Adrenal gland (tissue), 12 donors: ENCODE results near the gene ZNF560. TPM values are rescaled to one million over a fixed set of nuclear protein-coding genes. Genes with fewer than 3 reads are reported as not detected.
A peak's percentile ranks its signal among the peaks of the same experiment; 100 is the strongest.

ENCODE experiments used
- DNase-seq, 7 donors: peaks; one replicate each; pipeline ENCODE4 v3.0.0-alpha.2; 2019 to 2020
- H3K27ac ChIP-seq, 5 donors: fragments of 200-600 bp; sonication (generic) in 4 of 5; 1 replicate in 3 of 5; 2 replicates in 2 of 5; pipeline versions ENCODE4 v1.5.1 to v1.8.0; 2016 to 2020; ENCODE audit warnings: mild to moderate bottlenecking in 1 of 5
- H3K27me3 ChIP-seq: fragments of 200-600 bp; 2 replicates; pipeline ENCODE4 v1.8.0; 2021
- H3K36me3 ChIP-seq, 2 donors: fragments of 200-600 bp; replicated peaks in 1 of 2; 1 replicate in 1 of 2; 2 replicates in 1 of 2; pipeline versions ENCODE4 v1.5.1 to v1.8.0; 2018 to 2022
- H3K4me1 ChIP-seq, 2 donors: fragments of 200-600 bp; replicated peaks in 1 of 2; 1 replicate in 1 of 2; 2 replicates in 1 of 2; pipeline versions ENCODE4 v1.5.1 to v1.8.0; 2018 to 2021
- H3K4me3 ChIP-seq, 4 donors: fragments of 200-600 bp; sonication (generic) in 3 of 4; one replicate each; pipeline ENCODE4 v1.5.1; 2016 to 2018
- H3K9me3 ChIP-seq, 3 donors: fragments of 200-600 bp; sonication (generic) in 1 of 3; replicated peaks in 1 of 3; 1 replicate in 2 of 3; 2 replicates in 1 of 3; pipeline versions ENCODE4 v1.5.1 to v1.8.0; 2016 to 2021
- CTCF ChIP-seq, 6 experiments: fragments of 450-650 bp in 4 of 6; fragments of 200-600 bp in 2 of 6; sonication (generic) in 1 of 6; IDR thresholded peaks; 1 replicate in 5 of 6; 2 replicates in 1 of 6; pipeline versions ENCODE4 v1.5.1 to v1.8.0; 2016 to 2021; ENCODE audit warnings: antibody characterized with exemption in 6 of 6, mild to moderate bottlenecking in 2 of 6, moderate library complexity in 1 of 6
- POLR2A ChIP-seq, 2 donors: fragments of 450-650 bp; IDR thresholded peaks; one replicate each; pipeline ENCODE4 v1.6.1; 2017; ENCODE audit warnings: antibody characterized with exemption in 2 of 2, mild to moderate bottlenecking in 2 of 2, moderate library complexity in 1 of 2
- WGBS, 4 donors: extraction: QIAGEN DNeasy Blood & Tissue Kit in 2 of 4; methylation state at CpG; one replicate each; pipeline versions ENCODE4 v1.1.5 to v1.1.7; 2013 to 2017; 5-methylcytosine and 5-hydroxymethylcytosine counted together
- intact Hi-C, 2 donors: fragments of 100-400 bp; cut with DNase I; formaldehyde crosslinking; loops; one replicate each; pipeline versions ENCODE4 v1.14.1 to v1.15.0; 2022 to 2023
- polyA plus RNA-seq, 3 donors: library from polyadenylated mRNA; stranded (reverse); fragments of 200-250 nt in 2 of 3; fragments of 350-450 nt in 1 of 3; fragmentation: Illumina TruSeq in 1 of 3; extraction: RNeasy Lipid Tissue Mini Kit (QIAGEN cat#74804) in 1 of 3; gene quantifications; one replicate each; pipeline ENCODE4 v1.2.3, GENCODE V29; 2013 to 2014
- total RNA-seq, 9 donors: library from RNA; depleted of rRNA in 4 of 9; stranded (reverse); fragments of >200 nt in 4 of 9; fragments of 120-200 nt in 1 of 9; fragmentation: NEBNext Ultra II Directional in 1 of 9; extraction: Animal tissue kit (Norgen Biotek cat#: 25700) in 1 of 9; gene quantifications; one replicate each; pipeline versions ENCODE4 v1.1.0 to v1.2.4, GENCODE V29; 2013 to 2023
- donor health status: healthy with polysubstance abuse.
- donor health status: Bipolar disorder and iron deficiency.
- donor health status: DM: yes; HTN: yes; CAD: no.
- donor health status: DM: no; HTN: no; CAD: no.
- donor health status: DM: no; HTN: no; CAD: no.
- donor health status: DM: yes; HTN: yes; CAD: no.

Gene ZNF560
- total and polyA plus RNA-seq, 12 donors: 0.06 to 0.17 TPM; not detected in 10

- H3K9me3 ChIP-seq: peaks cover 0 to 3% (median 0%) of the 10 kb centered on the region in 3 donors
- TF ChIP-seq CTCF (IDR thresholded peaks at IDR 0.05): no peak
- DNase-seq: no peak
- H3K4me1 ChIP-seq: peaks cover 11 to 23% of the 10 kb centered on the region in 2 donors
- peaks cover 0 to 10% of the 10 kb centered on the region in 2 donors for H3K36me3 ChIP-seq
- no peak overlapping the region for H3K27ac ChIP-seq
- 81 to 89% (median 86%) methylated on average over 4 of the region's 4 CpGs for WGBS, 4 donors
- intact Hi-C loops: no loop called here
- H3K27me3 ChIP-seq: no peaks in the 10 kb centered on the region
- peak overlapping the region in 1 of 4 donors; percentile 93 for H3K4me3 ChIP-seq
These were observed 62.1 kb downstream of the ZNF560 start for GRCh38 chr19:9436358-9436757.

GRCh38 chr19:9435279-9436268 is 62.8 kb downstream of the ZNF560 start, which contains the start of gene ZNF266:
Gene ZNF266 (minus strand): TSS chr19:9435573. CDS start chr19:9420089, 15,484 bp downstream.
- intact Hi-C loops: no loop called here
- Histone ChIP-seq H3K9me3 (no peaks in the 10 kb centered on the region), H3K4me1 (peaks cover 11 to 23% of the 10 kb centered on the region in 2 donors), H3K27me3 (no peaks in the 10 kb centered on the region), H3K4me3 (peak within 1 kb of the TSS; percentile 70 to 93 (median 74)), H3K36me3 (peaks cover 0 to 13% of the 10 kb centered on the region in 2 donors), H3K27ac (peak within 1 kb of the TSS; percentile 67 to 95 (median 88))
- TF ChIP-seq POLR2A (IDR thresholded peaks at IDR 0.05) (peak in 1 of 2 donors; percentile 54), CTCF (IDR thresholded peaks at IDR 0.05) (peak; percentile 75 to 96 (median 88))
- peak; percentile 86 to 96 (median 93) for DNase-seq
- 12 to 24% (median 17%) methylated on average over 31 to 56 of the region's 56 CpGs for WGBS, 4 donors

GRCh38 chr19:9431475-9431874 is 66.9 kb downstream of the ZNF560 start:
- 86 to 90% (median 89%) methylated on average over 5 to 7 of the region's 7 CpGs for WGBS, 4 donors
- Histone ChIP-seq H3K4me3 (no peak overlapping the region), H3K27me3 (no peaks in the 10 kb centered on the region), H3K36me3 (peaks cover 0 to 19% of the 10 kb centered on the region in 2 donors), H3K9me3 (no peaks in the 10 kb centered on the region), H3K27ac (no peak overlapping the region), H3K4me1 (peaks cover 11 to 23% of the 10 kb centered on the region in 2 donors)
- intact Hi-C loops: no loop called here
- TF ChIP-seq POLR2A (IDR thresholded peaks at IDR 0.05) (no peak), CTCF (IDR thresholded peaks at IDR 0.05) (peak in 4 of 6 experiments; percentile 12 to 37 (median 21))
- peak in 5 of 7 donors; percentile 10 to 69 (median 20) for DNase-seq

GRCh38 chr19:9430444-9430843 is 68.0 kb downstream of the ZNF560 start:
- 98 to 100% (median 100%) methylated on average over 1 of the region's 1 CpG for WGBS, 4 donors
- H3K4me1 ChIP-seq: peaks cover 11 to 17% of the 10 kb centered on the region in 2 donors
- intact Hi-C loops: no loop called here
- TF ChIP-seq CTCF (IDR thresholded peaks at IDR 0.05) (no peak), POLR2A (IDR thresholded peaks at IDR 0.05) (no peak)
- no peaks in the 10 kb centered on the region for H3K9me3 ChIP-seq
- no peaks in the 10 kb centered on the region for H3K27me3 ChIP-seq
- H3K4me3 ChIP-seq: no peak overlapping the region
- DNase-seq: no peak
- no peak overlapping the region for H3K27ac ChIP-seq
- H3K36me3 ChIP-seq: peaks cover 0 to 19% of the 10 kb centered on the region in 2 donors
